B cell (primary cell): Measurements from ENCODE around the gene TOGARAM2. TPM values are rescaled to one million over a fixed set of nuclear protein-coding genes. Genes with fewer than 3 reads are reported as not detected.

ENCODE experiments used
- ATAC-seq: fragments of 200-7000 bp; cut with Tn5 transposase; one replicate; pipeline ENCODE4 v1.10.0; 2021; ENCODE audit warnings: low read depth, mild to moderate bottlenecking, moderate number of reproducible peaks, moderate library complexity
- CTCF ChIA-PET: fragments of 350-600 bp; sonication (Branson Sonifier 250); formaldehyde crosslinking; loops from one replicate; lab custom pipeline; 2021; ENCODE audit warnings: antibody characterized with exemption, inconsistent platforms; lab: Charles Lee
- POLR2A ChIA-PET: fragments of 350-600 bp; sonication (Branson Sonifier 250); formaldehyde crosslinking; loops from one replicate; lab custom pipeline; 2021; ENCODE audit warnings: antibody characterized with exemption; lab: Charles Lee
- DNase-seq: peaks from one replicate; pipeline ENCODE4 v3.0.0; 2013
- H2AFZ ChIP-seq: 2 replicates; pipeline ENCODE4 v1.6.1; 2012; ENCODE audit warnings: mild to moderate bottlenecking, low read depth, low read length; ENCODE audit not compliant: insufficient read depth, poor library complexity, severe bottlenecking
- H3K27ac ChIP-seq, 2 donors: 1 replicate in 1 of 2; 2 replicates in 1 of 2; pipeline ENCODE4 v1.5.1; 2012 to 2013; ENCODE audit warnings: low read length in 2 of 2, mild to moderate bottlenecking in 2 of 2, moderate library complexity in 1 of 2
- H3K27me3 ChIP-seq, 4 experiments: fragments of 200-600 bp in 1 of 4; sonication (generic) in 1 of 4; replicated peaks in 1 of 4; 1 replicate in 2 of 4; 2 replicates in 2 of 4; pipeline versions ENCODE4 v1.6.1 to v1.7.0; 2013 to 2016; ENCODE audit warnings: low read length in 3 of 4, mild to moderate bottlenecking in 2 of 4, mixed read lengths in 1 of 4, moderate library complexity in 1 of 4; ENCODE audit not compliant: insufficient read depth in 4 of 4, control insufficient read depth in 3 of 4; ENCODE audit errors: control extremely low read depth in 1 of 4
- H3K36me3 ChIP-seq, 2 experiments: replicated peaks in 1 of 2; 1 replicate in 1 of 2; 2 replicates in 1 of 2; pipeline versions ENCODE4 v1.6.1 to v1.7.1; 2013; ENCODE audit warnings: low read length in 1 of 2; ENCODE audit not compliant: insufficient read depth in 2 of 2, control insufficient read depth in 1 of 2; ENCODE audit errors: control extremely low read depth in 1 of 2, extremely low read depth in 1 of 2
- H3K4me1 ChIP-seq, 2 donors: fragments of 200-600 bp in 1 of 2; sonication (generic) in 1 of 2; 1 replicate in 1 of 2; 2 replicates in 1 of 2; pipeline versions ENCODE4 v1.5.1 to v1.6.1; 2013 to 2017; ENCODE audit warnings: low read length in 2 of 2; ENCODE audit not compliant: control insufficient read depth in 2 of 2, insufficient read depth in 2 of 2
- H3K4me2 ChIP-seq: replicated peaks from 2 replicates; pipeline ENCODE3; 2012; ENCODE audit warnings: mild to moderate bottlenecking, low read depth, low read length; ENCODE audit not compliant: poor library complexity, severe bottlenecking
- H3K4me3 ChIP-seq, 5 experiments: fragments of 200-600 bp in 1 of 5; sonication (generic) in 1 of 5; 1 replicate in 3 of 5; 2 replicates in 2 of 5; pipeline versions ENCODE4 v1.5.1 to v1.7.0; 2011 to 2016; ENCODE audit warnings: low read length in 4 of 5, mild to moderate bottlenecking in 4 of 5, low read depth in 2 of 5, control low read depth in 1 of 5, moderate library complexity in 1 of 5; ENCODE audit not compliant: insufficient read depth in 1 of 5; ENCODE audit errors: control extremely low read depth in 1 of 5, extremely low read depth in 1 of 5
- H3K79me2 ChIP-seq: fragments of 200-600 bp; sonication (generic); one replicate; pipeline ENCODE4 v1.6.0; 2016; ENCODE audit warnings: low read length; ENCODE audit not compliant: control insufficient read depth, insufficient read depth
- H3K9ac ChIP-seq: fragments of 200-600 bp; sonication (generic); 2 replicates; pipeline ENCODE4 v1.6.1; 2017; ENCODE audit warnings: mild to moderate bottlenecking, low read length, moderate library complexity
- H3K9me3 ChIP-seq, 3 donors: one replicate each; pipeline versions ENCODE4 v1.6.1 to v1.7.1; 2013; ENCODE audit warnings: low read length in 2 of 3; ENCODE audit not compliant: control insufficient read depth in 2 of 3, insufficient read depth in 1 of 3; ENCODE audit errors: control extremely low read depth in 1 of 3
- H4K20me1 ChIP-seq: 2 replicates; pipeline ENCODE4 v1.6.0; 2012; ENCODE audit warnings: mild to moderate bottlenecking, low read length; ENCODE audit not compliant: insufficient read depth, control insufficient read depth, poor library complexity, severe bottlenecking
- H3K27ac Mint-ChIP-seq: one replicate; pipeline ENCODE4 v1.8.0; 2021; ENCODE audit warnings: mixed read lengths
- H3K27me3 Mint-ChIP-seq: one replicate; pipeline ENCODE4 v1.8.0; 2021; ENCODE audit warnings: mixed read lengths
- H3K4me1 Mint-ChIP-seq: one replicate; pipeline ENCODE4 v1.8.0; 2021; ENCODE audit warnings: mixed read lengths
- H3K4me3 Mint-ChIP-seq: one replicate; pipeline ENCODE4 v1.8.0; 2021; ENCODE audit warnings: mixed read lengths
- H3K9me3 Mint-ChIP-seq: one replicate; pipeline ENCODE4 v1.8.0; 2022; ENCODE audit warnings: mixed read lengths; ENCODE audit not compliant: insufficient read depth
- EZH2 ChIP-seq: IDR thresholded peaks from 2 replicates; pipeline ENCODE4 v1.6.1; 2012; ENCODE audit warnings: borderline replicate concordance, low read depth, mild to moderate bottlenecking, moderate library complexity, low read length; ENCODE audit not compliant: insufficient read depth, poor library complexity, severe bottlenecking
- WGBS: methylation state at CpG from one replicate; pipeline ENCODE4 v1.1.5; 2013; ENCODE audit warnings: missing lambda C conversion rate; ENCODE audit not compliant: insufficient coverage; 5-methylcytosine and 5-hydroxymethylcytosine counted together
- intact Hi-C: fragments of 100-400 bp; cut with micrococcal nuclease; formaldehyde crosslinking; loops from one replicate; pipeline ENCODE4 v1.10.0; 2022
- polyA plus RNA-seq: library from polyadenylated mRNA; depleted of rRNA; stranded (reverse); fragments of >200 nt; gene quantifications from 2 replicates; pipeline ENCODE4 v1.2.3, GENCODE V29; 2012
- total RNA-seq, 2 donors: library from RNA; stranded (reverse); fragments of 120-200 nt in 1 of 2; gene quantifications; 1 replicate in 1 of 2; 2 replicates in 1 of 2; pipeline versions ENCODE4 v1.2.3 to v1.2.4, GENCODE V29; 2013 to 2022
- TF ChIP-seq, protein P1 (sequence below): fragments of 200-600 bp; IDR thresholded peaks from one replicate; pipeline ENCODE4 v1.8.0; 2022; ENCODE audit warnings: antibody characterized with exemption, mild to moderate bottlenecking

TOGARAM2 gene
- total and polyA plus RNA-seq, 2 donors (not counting 1 experiment from before 2014, with no cell fraction given), result 0.25 to 0.61 TPM

GRCh38 chr2:28989973-28990372 lies 8.9 kb downstream of the TOGARAM2 start:
- H3K79me2 ChIP-seq, result no peaks in the 10 kb centered on the region
- H3K27ac ChIP-seq, result no peak overlapping the region
- Mint-ChIP-seq H3K4me3 (no peak overlapping the region), H3K27me3 (peaks cover 4% of the 10 kb centered on the region), H3K27ac (no peak overlapping the region), H3K9me3 (no peaks in the 10 kb centered on the region), H3K4me1 (no peaks in the 10 kb centered on the region)
- ChIA-PET POLR2A (no interaction called here), CTCF (no interaction called here)
- TF ChIP-seq, protein P1, sequence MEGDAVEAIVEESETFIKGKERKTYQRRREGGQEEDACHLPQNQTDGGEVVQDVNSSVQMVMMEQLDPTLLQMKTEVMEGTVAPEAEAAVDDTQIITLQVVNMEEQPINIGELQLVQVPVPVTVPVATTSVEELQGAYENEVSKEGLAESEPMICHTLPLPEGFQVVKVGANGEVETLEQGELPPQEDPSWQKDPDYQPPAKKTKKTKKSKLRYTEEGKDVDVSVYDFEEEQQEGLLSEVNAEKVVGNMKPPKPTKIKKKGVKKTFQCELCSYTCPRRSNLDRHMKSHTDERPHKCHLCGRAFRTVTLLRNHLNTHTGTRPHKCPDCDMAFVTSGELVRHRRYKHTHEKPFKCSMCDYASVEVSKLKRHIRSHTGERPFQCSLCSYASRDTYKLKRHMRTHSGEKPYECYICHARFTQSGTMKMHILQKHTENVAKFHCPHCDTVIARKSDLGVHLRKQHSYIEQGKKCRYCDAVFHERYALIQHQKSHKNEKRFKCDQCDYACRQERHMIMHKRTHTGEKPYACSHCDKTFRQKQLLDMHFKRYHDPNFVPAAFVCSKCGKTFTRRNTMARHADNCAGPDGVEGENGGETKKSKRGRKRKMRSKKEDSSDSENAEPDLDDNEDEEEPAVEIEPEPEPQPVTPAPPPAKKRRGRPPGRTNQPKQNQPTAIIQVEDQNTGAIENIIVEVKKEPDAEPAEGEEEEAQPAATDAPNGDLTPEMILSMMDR, result no peak
- no peak for TF ChIP-seq EZH2
- no peak for DNase-seq
- H3K36me3 ChIP-seq, result no peaks in the 10 kb centered on the region
- H4K20me1 ChIP-seq, result no peaks in the 10 kb centered on the region
- peaks cover 0 to 5% (median 0%) of the 10 kb centered on the region in 4 experiments for H3K27me3 ChIP-seq
- ATAC-seq, result no peak
- no peak overlapping the region for H3K4me2 ChIP-seq
- intact Hi-C loops, result no loop called here
- no peak overlapping the region for H3K9ac ChIP-seq
- no peaks in the 10 kb centered on the region for H3K4me1 ChIP-seq
- no peak overlapping the region for H3K4me3 ChIP-seq
- no peak overlapping the region for H2AFZ ChIP-seq
- H3K9me3 ChIP-seq, result no peaks in the 10 kb centered on the region
- WGBS, result 89% methylated on average over 5 of the region's 5 CpGs

GRCh38 chr2:28990445-28990844 lies 9.3 kb downstream of the TOGARAM2 start:
- peaks cover 0 to 5% (median 0%) of the 10 kb centered on the region in 4 experiments for H3K27me3 ChIP-seq
- H3K4me1 Mint-ChIP-seq, result no peaks in the 10 kb centered on the region
- H4K20me1 ChIP-seq, result no peaks in the 10 kb centered on the region
- ChIA-PET POLR2A (no interaction called here), CTCF (no interaction called here)
- no peak for ATAC-seq
- no peak overlapping the region for H3K4me3 Mint-ChIP-seq
- H3K9me3 ChIP-seq, result no peaks in the 10 kb centered on the region
- TF ChIP-seq, protein P1, result no peak
- no peak for TF ChIP-seq EZH2
- intact Hi-C loops, result no loop called here
- H3K4me1 ChIP-seq, result no peaks in the 10 kb centered on the region
- H3K36me3 ChIP-seq, result no peaks in the 10 kb centered on the region
- no peaks in the 10 kb centered on the region for H3K79me2 ChIP-seq
- peaks cover 7% of the 10 kb centered on the region for H3K27me3 Mint-ChIP-seq
- no peaks in the 10 kb centered on the region for H3K9me3 Mint-ChIP-seq
- no peak overlapping the region for H3K4me3 ChIP-seq
- H3K4me2 ChIP-seq, result no peak overlapping the region
- H3K27ac Mint-ChIP-seq, result no peak overlapping the region
- H3K9ac ChIP-seq, result no peak overlapping the region
- no peak for DNase-seq
- no peak overlapping the region for H2AFZ ChIP-seq
- no peak overlapping the region for H3K27ac ChIP-seq
- 95% methylated on average over 12 of the region's 16 CpGs for whole genome bisulfite sequencing
